GM10266 (cell line): ENCODE results near the gene IL1R2.

Source experiments
- DNase-seq: peaks from one replicate; pipeline ENCODE4 v3.0.0; 2012; ENCODE audit errors: extremely low spot score
- TF ChIP-seq, protein P1 (sequence below): IDR thresholded peaks from 2 replicates; pipeline ENCODE4 v1.5.1; 2012; ENCODE audit warnings: mild to moderate bottlenecking, low read depth; ENCODE audit not compliant: control insufficient read depth, insufficient read depth; ENCODE audit errors: missing control alignments

IL1R2 gene

GRCh38 chr2:102056079-102056581, 64.4 kb downstream of the IL1R2 start:
- no peak for DNase-seq
- TF ChIP-seq, protein P1, sequence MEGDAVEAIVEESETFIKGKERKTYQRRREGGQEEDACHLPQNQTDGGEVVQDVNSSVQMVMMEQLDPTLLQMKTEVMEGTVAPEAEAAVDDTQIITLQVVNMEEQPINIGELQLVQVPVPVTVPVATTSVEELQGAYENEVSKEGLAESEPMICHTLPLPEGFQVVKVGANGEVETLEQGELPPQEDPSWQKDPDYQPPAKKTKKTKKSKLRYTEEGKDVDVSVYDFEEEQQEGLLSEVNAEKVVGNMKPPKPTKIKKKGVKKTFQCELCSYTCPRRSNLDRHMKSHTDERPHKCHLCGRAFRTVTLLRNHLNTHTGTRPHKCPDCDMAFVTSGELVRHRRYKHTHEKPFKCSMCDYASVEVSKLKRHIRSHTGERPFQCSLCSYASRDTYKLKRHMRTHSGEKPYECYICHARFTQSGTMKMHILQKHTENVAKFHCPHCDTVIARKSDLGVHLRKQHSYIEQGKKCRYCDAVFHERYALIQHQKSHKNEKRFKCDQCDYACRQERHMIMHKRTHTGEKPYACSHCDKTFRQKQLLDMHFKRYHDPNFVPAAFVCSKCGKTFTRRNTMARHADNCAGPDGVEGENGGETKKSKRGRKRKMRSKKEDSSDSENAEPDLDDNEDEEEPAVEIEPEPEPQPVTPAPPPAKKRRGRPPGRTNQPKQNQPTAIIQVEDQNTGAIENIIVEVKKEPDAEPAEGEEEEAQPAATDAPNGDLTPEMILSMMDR, result no peak

DNA sequence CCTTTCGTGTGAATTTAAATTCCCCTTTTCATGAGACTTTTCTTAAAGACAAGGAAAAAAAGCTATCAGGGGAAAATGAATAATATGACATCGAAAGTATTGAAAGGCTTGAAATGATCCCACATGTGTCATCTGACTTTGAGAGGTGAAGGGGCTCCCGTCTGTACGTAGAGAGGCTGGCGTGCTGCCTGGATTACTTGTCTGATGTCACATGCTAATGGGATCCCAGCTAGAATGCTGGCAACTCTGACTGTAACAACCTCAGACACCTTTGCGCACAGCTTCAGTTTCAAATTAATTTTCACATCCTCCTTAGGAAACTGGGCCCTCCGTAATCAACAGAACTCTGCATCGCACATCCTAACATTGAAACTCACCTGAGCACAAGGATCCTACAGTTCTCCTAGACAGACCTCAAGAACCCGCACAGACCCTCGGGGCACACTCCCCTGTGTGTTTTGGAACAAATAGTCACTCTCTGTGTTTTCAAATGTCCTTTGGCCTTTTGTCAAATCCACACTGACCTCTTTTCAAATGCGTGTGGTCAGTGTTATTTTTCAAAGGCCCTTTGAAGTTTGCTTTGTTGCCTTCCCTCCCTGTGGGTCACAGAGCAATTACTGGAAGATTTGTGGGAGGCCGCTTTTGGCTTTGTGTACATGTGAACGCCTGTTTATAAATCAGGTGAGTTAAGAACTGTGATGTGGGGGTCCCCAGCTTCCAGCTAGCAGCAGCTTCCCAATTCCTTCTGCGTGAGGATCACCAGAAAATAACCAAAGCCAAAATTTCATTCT, 65.9 kb downstream of the IL1R2 start:
- TF ChIP-seq, protein P1, result no peak

DNA sequence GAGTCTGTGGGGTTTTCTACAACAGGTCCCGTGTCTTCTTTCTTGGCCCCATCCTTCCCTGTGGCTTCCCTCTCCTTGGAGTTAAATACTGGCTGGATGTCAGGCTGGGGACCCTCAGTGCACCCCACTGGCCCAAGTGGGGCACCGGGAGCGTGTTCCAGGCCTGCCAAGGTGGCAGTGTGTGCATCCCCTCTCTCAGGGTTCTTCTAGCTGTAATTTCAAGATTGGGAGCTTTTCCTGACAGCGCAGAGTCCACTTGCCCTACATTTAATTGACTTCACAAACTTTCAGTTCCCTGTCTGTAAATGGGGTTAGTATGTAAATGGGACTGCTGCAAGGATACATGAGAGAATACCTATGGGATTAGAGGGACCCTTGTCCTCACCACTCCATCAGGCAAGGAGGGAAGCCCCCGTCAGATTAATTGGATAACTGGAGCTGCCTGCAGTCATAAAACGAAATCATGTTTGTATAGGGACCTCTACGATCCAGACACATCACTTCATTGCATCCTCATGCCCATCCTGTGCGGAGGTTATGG, 66.6 kb downstream of the IL1R2 start:
- TF ChIP-seq, protein P1, result no peak
- no peak for DNase-seq

More for the DNA sequence above, 65.9 kb downstream of the IL1R2 start:
- DNase-seq, result no peak

DNA sequence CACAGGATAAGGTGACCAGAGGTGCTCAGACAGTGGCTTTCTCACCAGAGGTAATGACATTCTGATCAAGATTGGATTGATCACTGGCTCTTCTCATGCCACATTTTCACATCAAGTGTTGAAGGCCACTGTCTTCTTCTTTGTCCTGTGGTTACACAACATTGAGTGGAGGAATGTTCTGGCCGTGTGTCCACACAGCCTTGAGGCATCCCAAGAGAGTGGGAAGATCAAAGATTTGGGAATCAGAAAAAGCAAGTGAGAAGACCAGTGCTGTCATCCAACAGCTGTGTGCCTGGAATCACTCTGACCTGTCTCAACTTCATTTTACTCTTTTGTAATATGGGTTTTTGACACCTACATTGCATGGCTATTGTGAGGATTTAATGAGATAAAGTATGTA, 67.4 kb downstream of the IL1R2 start:
- DNase-seq, result no peak
- TF ChIP-seq, protein P1, result no peak

DNA sequence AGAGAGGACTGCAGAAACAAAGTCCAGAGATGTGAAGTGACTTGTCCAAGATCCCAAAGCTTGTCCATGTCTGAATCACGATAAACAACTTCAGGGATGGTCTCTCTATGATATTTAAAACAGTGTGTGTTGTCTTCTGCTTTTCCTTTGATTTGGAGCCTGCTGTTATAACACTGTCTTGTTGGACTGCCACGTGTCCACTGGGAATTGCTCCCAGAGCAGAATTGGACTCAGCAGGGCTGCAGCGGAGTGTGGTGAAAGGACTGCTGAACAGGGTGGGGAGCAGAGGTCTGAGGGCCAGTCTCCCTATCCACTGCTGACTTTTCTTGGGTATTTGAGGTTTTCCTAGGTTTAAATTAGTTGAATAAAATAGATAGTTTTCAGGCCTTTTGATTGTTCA, 68.3 kb downstream of the IL1R2 start:
- TF ChIP-seq, protein P1, result no peak
- no peak for DNase-seq

GRCh38 chr2:102060792-102061191, 69.0 kb downstream of the IL1R2 start:
- TF ChIP-seq, protein P1, result no peak
- DNase-seq, result no peak

GRCh38 chr2:102061286-102061699, 69.5 kb downstream of the IL1R2 start:
- no peak for DNase-seq

More at GRCh38 chr2:102061286-102061699, 69.5 kb downstream of the IL1R2 start:
- TF ChIP-seq, protein P1, result no peak
